Panc1 (cell line): ENCODE results near the gene CD164L2.

Experiments used
- TCF7L2 ChIP-seq: IDR thresholded peaks from 2 replicates; pipeline ENCODE4 v1.6.1; 2011; ENCODE audit warnings: mild to moderate bottlenecking, low read depth, low read length, inconsistent platforms
- TF ChIP-seq, protein P1 (sequence below), 2 experiments: IDR thresholded peaks; 2 replicates each; pipeline ENCODE4 v1.6.1; 2011 to 2012; ENCODE audit warnings: low read depth in 2 of 2, control low read depth in 1 of 2, low read length in 1 of 2, mild to moderate bottlenecking in 1 of 2, moderate library complexity in 1 of 2; ENCODE audit not compliant: insufficient read depth in 1 of 2
- TF ChIP-seq, protein P2 (sequence below): fragments of 450-650 bp; IDR thresholded peaks from 2 replicates; pipeline ENCODE4 v1.5.1; 2017; ENCODE audit warnings: mild to moderate bottlenecking

DNA sequence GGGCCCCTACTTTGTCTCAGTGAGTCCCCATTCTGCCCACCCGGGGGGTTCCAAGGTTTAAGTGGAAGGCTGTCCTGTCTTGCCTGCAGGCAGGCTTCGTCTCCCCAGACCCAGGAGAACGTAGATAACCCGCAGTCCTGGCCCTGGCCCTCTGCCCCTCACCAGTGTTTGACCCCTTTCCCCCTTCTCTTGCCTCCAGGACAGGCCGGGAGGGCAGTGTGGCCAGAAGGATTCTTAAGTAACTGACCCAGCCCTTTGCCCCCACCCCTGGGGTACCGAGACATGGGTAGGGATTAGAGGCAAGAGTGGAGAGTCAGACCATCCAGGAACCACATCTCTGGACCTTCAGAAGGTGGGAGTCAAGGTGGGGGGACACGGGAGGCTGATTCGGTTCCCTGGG, 52.3 kb downstream of the CD164L2 start:
- TF ChIP-seq, protein P1, sequence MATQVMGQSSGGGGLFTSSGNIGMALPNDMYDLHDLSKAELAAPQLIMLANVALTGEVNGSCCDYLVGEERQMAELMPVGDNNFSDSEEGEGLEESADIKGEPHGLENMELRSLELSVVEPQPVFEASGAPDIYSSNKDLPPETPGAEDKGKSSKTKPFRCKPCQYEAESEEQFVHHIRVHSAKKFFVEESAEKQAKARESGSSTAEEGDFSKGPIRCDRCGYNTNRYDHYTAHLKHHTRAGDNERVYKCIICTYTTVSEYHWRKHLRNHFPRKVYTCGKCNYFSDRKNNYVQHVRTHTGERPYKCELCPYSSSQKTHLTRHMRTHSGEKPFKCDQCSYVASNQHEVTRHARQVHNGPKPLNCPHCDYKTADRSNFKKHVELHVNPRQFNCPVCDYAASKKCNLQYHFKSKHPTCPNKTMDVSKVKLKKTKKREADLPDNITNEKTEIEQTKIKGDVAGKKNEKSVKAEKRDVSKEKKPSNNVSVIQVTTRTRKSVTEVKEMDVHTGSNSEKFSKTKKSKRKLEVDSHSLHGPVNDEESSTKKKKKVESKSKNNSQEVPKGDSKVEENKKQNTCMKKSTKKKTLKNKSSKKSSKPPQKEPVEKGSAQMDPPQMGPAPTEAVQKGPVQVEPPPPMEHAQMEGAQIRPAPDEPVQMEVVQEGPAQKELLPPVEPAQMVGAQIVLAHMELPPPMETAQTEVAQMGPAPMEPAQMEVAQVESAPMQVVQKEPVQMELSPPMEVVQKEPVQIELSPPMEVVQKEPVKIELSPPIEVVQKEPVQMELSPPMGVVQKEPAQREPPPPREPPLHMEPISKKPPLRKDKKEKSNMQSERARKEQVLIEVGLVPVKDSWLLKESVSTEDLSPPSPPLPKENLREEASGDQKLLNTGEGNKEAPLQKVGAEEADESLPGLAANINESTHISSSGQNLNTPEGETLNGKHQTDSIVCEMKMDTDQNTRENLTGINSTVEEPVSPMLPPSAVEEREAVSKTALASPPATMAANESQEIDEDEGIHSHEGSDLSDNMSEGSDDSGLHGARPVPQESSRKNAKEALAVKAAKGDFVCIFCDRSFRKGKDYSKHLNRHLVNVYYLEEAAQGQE (IDR thresholded peaks at IDR 0.05; ENCODE audit: insufficient read depth in 1 of 2, low read depth in 2 of 2, low read length in 1 of 2), result no peak
- TF ChIP-seq, protein P2, sequence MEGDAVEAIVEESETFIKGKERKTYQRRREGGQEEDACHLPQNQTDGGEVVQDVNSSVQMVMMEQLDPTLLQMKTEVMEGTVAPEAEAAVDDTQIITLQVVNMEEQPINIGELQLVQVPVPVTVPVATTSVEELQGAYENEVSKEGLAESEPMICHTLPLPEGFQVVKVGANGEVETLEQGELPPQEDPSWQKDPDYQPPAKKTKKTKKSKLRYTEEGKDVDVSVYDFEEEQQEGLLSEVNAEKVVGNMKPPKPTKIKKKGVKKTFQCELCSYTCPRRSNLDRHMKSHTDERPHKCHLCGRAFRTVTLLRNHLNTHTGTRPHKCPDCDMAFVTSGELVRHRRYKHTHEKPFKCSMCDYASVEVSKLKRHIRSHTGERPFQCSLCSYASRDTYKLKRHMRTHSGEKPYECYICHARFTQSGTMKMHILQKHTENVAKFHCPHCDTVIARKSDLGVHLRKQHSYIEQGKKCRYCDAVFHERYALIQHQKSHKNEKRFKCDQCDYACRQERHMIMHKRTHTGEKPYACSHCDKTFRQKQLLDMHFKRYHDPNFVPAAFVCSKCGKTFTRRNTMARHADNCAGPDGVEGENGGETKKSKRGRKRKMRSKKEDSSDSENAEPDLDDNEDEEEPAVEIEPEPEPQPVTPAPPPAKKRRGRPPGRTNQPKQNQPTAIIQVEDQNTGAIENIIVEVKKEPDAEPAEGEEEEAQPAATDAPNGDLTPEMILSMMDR, result no peak
- TF ChIP-seq TCF7L2, result no peak
